ENCODE results near the gene VWA3A. TPM values are rescaled to one million over a fixed set of nuclear protein-coding genes. Genes with fewer than 3 reads are reported as not detected.
"Not testable (repeated sequence)": the region's sequence is repeated elsewhere in the genome, so short reads cannot be mapped to it uniquely, and the experiment has no call there.

The VWA3A gene
- total and polyA plus RNA-seq, 2 donors, result 0.05 to 0.11 TPM

GRCh38 chr16:22126037-22126558, 33.8 kb downstream of the VWA3A start:
- Histone ChIP-seq H3K36me3 (ENCODE audit: insufficient read depth) (no peaks in the 10 kb centered on the region), H3K27ac (ENCODE audit: low read depth) (no peak overlapping the region), H3K4me3 (ENCODE audit: low read depth, low read length) (no peak overlapping the region), H3K4me1 (ENCODE audit: insufficient read depth) (no peaks in the 10 kb centered on the region)
- 52% methylated on average over 15 of the region's 15 CpGs for WGBS
- no peak for DNase-seq (ENCODE audit: extremely low spot score)

GRCh38 chr16:22128537-22128936, 36.2 kb downstream of the VWA3A start:
- H3K27ac ChIP-seq (ENCODE audit: low read depth); H3K4me3 ChIP-seq (ENCODE audit: low read depth, low read length); DNase-seq (ENCODE audit: extremely low spot score); H3K4me1 ChIP-seq (ENCODE audit: insufficient read depth); H3K36me3 ChIP-seq (ENCODE audit: insufficient read depth): not testable (repeated sequence)
- 90% methylated on average over 1 of the region's 1 CpG for WGBS

GRCh38 chr16:22130528-22130927, 38.2 kb downstream of the VWA3A start:
- Histone ChIP-seq H3K27ac (ENCODE audit: low read depth) (no peak overlapping the region), H3K36me3 (ENCODE audit: insufficient read depth) (no peaks in the 10 kb centered on the region), H3K4me1 (ENCODE audit: insufficient read depth) (no peaks in the 10 kb centered on the region), H3K4me3 (ENCODE audit: low read depth, low read length) (no peak overlapping the region)
- no peak for DNase-seq (ENCODE audit: extremely low spot score)

GRCh38 chr16:22132801-22133200, 40.5 kb downstream of the VWA3A start:
- DNase-seq (ENCODE audit: extremely low spot score), result no peak
- no peak overlapping the region for H3K4me3 ChIP-seq (ENCODE audit: low read depth, low read length)
- WGBS, result 88% methylated on average over 10 of the region's 10 CpGs
- no peaks in the 10 kb centered on the region for H3K36me3 ChIP-seq (ENCODE audit: insufficient read depth)
- H3K4me1 ChIP-seq (ENCODE audit: insufficient read depth), result no peaks in the 10 kb centered on the region
- H3K27ac ChIP-seq (ENCODE audit: low read depth), result no peak overlapping the region

GRCh38 chr16:22138482-22138881, 46.1 kb downstream of the VWA3A start:
- no peaks in the 10 kb centered on the region for H3K4me1 ChIP-seq (ENCODE audit: insufficient read depth)
- no peak overlapping the region for H3K4me3 ChIP-seq (ENCODE audit: low read depth, low read length)
- no peak for DNase-seq (ENCODE audit: extremely low spot score)
- 73% methylated on average over 8 of the region's 8 CpGs for WGBS
- H3K36me3 ChIP-seq (ENCODE audit: insufficient read depth), result no peaks in the 10 kb centered on the region
- no peak overlapping the region for H3K27ac ChIP-seq (ENCODE audit: low read depth)

- WGBS, result 49% methylated on average over 7 of the region's 7 CpGs
- Histone ChIP-seq H3K27ac (ENCODE audit: low read depth) (no peak overlapping the region), H3K36me3 (ENCODE audit: insufficient read depth) (no peaks in the 10 kb centered on the region), H3K4me3 (ENCODE audit: low read depth, low read length) (no peak overlapping the region), H3K4me1 (ENCODE audit: insufficient read depth) (no peaks in the 10 kb centered on the region)
- no peak for DNase-seq (ENCODE audit: extremely low spot score)
These were observed 46.7 kb downstream of the VWA3A start for GRCh38 chr16:22139008-22139407.

GRCh38 chr16:22139732-22140131, 47.4 kb downstream of the VWA3A start:
- no peak for DNase-seq (ENCODE audit: extremely low spot score)
- 78% methylated on average over 1 of the region's 1 CpG for WGBS
- no peaks in the 10 kb centered on the region for H3K36me3 ChIP-seq (ENCODE audit: insufficient read depth)
- H3K27ac ChIP-seq (ENCODE audit: low read depth), result no peak overlapping the region
- H3K4me3 ChIP-seq (ENCODE audit: low read depth, low read length), result no peak overlapping the region
- no peaks in the 10 kb centered on the region for H3K4me1 ChIP-seq (ENCODE audit: insufficient read depth)

- WGBS, result 93% methylated on average over 1 of the region's 1 CpG
- Histone ChIP-seq H3K36me3 (ENCODE audit: insufficient read depth) (no peaks in the 10 kb centered on the region), H3K4me1 (ENCODE audit: insufficient read depth) (no peaks in the 10 kb centered on the region), H3K4me3 (ENCODE audit: low read depth, low read length) (no peak overlapping the region), H3K27ac (ENCODE audit: low read depth) (no peak overlapping the region)
- no peak for DNase-seq (ENCODE audit: extremely low spot score)
These were observed 49.4 kb downstream of the VWA3A start for GRCh38 chr16:22141767-22142166.

GRCh38 chr16:22144520-22144919, 52.2 kb downstream of the VWA3A start:
- Histone ChIP-seq H3K4me1 (ENCODE audit: insufficient read depth) (no peaks in the 10 kb centered on the region), H3K4me3 (ENCODE audit: low read depth, low read length) (no peak overlapping the region), H3K36me3 (ENCODE audit: insufficient read depth) (no peaks in the 10 kb centered on the region), H3K27ac (ENCODE audit: low read depth) (no peak overlapping the region)
- no peak for DNase-seq (ENCODE audit: extremely low spot score)
- 83% methylated on average over 6 of the region's 6 CpGs for whole genome bisulfite sequencing

GRCh38 chr16:22147853-22148252, 55.5 kb downstream of the VWA3A start:
- Histone ChIP-seq H3K36me3 (ENCODE audit: insufficient read depth) (no peaks in the 10 kb centered on the region), H3K4me3 (ENCODE audit: low read depth, low read length) (no peak overlapping the region), H3K4me1 (ENCODE audit: insufficient read depth) (no peaks in the 10 kb centered on the region), H3K27ac (ENCODE audit: low read depth) (no peak overlapping the region)
- DNase-seq (ENCODE audit: extremely low spot score), result no peak
- WGBS, result 61% methylated on average over 9 of the region's 9 CpGs

- no peaks in the 10 kb centered on the region for H3K4me1 ChIP-seq (ENCODE audit: insufficient read depth)
These were observed 59.1 kb downstream of the VWA3A start for GRCh38 chr16:22151246-22151998.

GRCh38 chr16:22152316-22152715, 60.0 kb downstream of the VWA3A start:
- 86% methylated on average over 11 of the region's 11 CpGs for WGBS
- Histone ChIP-seq H3K36me3 (ENCODE audit: insufficient read depth) (no peaks in the 10 kb centered on the region), H3K4me3 (ENCODE audit: low read depth, low read length) (no peak overlapping the region), H3K27ac (ENCODE audit: low read depth) (no peak overlapping the region), H3K4me1 (ENCODE audit: insufficient read depth) (no peaks in the 10 kb centered on the region)
- DNase-seq (ENCODE audit: extremely low spot score), result no peak

More at GRCh38 chr16:22151246-22151998, 59.1 kb downstream of the VWA3A start:
- 76% methylated on average over 7 of the region's 7 CpGs for WGBS
- Histone ChIP-seq H3K36me3 (ENCODE audit: insufficient read depth) (no peaks in the 10 kb centered on the region), H3K4me3 (ENCODE audit: low read depth, low read length) (no peak overlapping the region), H3K27ac (ENCODE audit: low read depth) (no peak overlapping the region)
- DNase-seq (ENCODE audit: extremely low spot score), result no peak

GRCh38 chr16:22153078-22153477, 60.7 kb downstream of the VWA3A start:
- H3K4me1 ChIP-seq (ENCODE audit: insufficient read depth); H3K4me3 ChIP-seq (ENCODE audit: low read depth, low read length); H3K36me3 ChIP-seq (ENCODE audit: insufficient read depth); H3K27ac ChIP-seq (ENCODE audit: low read depth); DNase-seq (ENCODE audit: extremely low spot score): not testable (repeated sequence)
- 63% methylated on average over 7 of the region's 7 CpGs for WGBS

GRCh38 chr16:22161401-22161800, 69.1 kb downstream of the VWA3A start:
- H3K4me3 ChIP-seq (ENCODE audit: low read depth, low read length), result no peak overlapping the region
- H3K4me1 ChIP-seq (ENCODE audit: insufficient read depth), result no peaks in the 10 kb centered on the region
- no peak for DNase-seq (ENCODE audit: extremely low spot score)

More at GRCh38 chr16:22161401-22161800, 69.1 kb downstream of the VWA3A start:
- Histone ChIP-seq H3K27ac (ENCODE audit: low read depth) (no peak overlapping the region), H3K36me3 (ENCODE audit: insufficient read depth) (no peaks in the 10 kb centered on the region)
